Temporal lobe (tissue), 1 donor: ENCODE results near the gene SH3PXD2B. TPM values are rescaled to one million over a fixed set of nuclear protein-coding genes. Genes with fewer than 3 reads are reported as not detected.

Experiments used
- total RNA-seq: library from RNA; depleted of rRNA; stranded (reverse); fragments of >200 nt; gene quantifications from one replicate; pipeline ENCODE4 v1.2.3, GENCODE V29; 2014

Gene SH3PXD2B
- total RNA-seq, 1 donor from 2014 or later = 13.8 TPM

Other genes starting within 250 kb of the SH3PXD2B start
- 57.0 TPM for gene UBTD2, start 170.8 kb downstream of the SH3PXD2B start, total RNA-seq
- 18.2 TPM for gene NEURL1B, start 186.7 kb upstream of the SH3PXD2B start, total RNA-seq